ENCODE data around the gene ZNF80.
"Not testable (repeated sequence)": the region's sequence is repeated elsewhere in the genome, so short reads cannot be mapped to it uniquely, and the experiment has no call there.

ZNF80 gene

DNA sequence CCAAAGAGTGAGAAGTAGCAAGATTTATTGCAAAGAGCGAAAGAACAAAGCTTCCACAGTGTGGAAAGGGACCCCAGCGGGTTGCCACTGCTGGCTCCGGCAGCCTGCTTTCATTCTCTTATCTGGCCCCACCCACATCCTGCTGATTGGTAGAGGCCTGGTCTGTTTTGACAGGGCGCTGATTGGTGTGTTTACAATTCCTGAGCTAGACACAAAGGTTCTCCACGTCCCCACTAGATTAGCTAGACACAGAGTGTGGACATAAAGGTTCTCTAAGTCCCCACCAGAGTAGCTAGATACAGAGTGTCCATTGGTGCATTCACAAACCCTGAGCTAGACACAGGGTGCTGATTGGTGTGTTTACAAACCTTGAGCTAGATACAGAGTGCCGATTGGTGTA is at the start of gene ZNF80:
Gene ZNF80 (minus strand): TSS at position 101 of the 400 bp plus-strand sequence. CDS start 504 bp downstream, outside the sequence.
- DNase-seq = not testable (repeated sequence)

- DNase-seq = no peak
Observed at GRCh38 chr3:114286266-114286665, 48.9 kb upstream of the ZNF80 start.

DNA sequence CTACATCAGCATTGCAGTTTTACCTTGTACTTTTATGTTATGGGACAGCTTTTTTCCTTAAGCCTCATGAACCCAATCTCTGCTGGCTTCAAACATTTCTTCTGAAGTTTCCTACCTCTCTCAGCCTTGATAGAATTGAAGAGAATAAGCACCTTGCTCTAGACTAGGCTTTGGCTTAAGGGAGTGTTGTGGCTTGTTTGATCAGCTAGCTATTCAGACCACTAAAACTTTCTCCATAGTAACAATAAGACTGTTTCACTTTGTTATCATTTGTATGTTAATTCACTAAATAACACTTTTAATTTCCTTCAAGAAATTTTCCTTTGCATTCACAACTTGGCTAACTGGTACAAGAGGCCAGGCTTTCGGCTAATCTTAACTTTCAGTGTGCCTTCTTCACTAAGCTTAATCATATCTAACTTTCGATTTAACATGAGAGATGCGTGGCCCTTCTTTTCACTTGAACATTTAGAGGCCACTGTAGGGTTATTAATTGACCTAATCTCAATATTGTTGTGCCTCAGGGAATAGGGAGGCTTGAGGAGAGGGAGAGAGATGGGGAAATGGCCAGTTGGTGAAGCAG is 48.4 kb upstream of the ZNF80 start:
- DNase-seq = peak; percentile 40

GRCh38 chr3:114284644-114285043 is 47.3 kb upstream of the ZNF80 start:
- no peak for DNase-seq

DNA sequence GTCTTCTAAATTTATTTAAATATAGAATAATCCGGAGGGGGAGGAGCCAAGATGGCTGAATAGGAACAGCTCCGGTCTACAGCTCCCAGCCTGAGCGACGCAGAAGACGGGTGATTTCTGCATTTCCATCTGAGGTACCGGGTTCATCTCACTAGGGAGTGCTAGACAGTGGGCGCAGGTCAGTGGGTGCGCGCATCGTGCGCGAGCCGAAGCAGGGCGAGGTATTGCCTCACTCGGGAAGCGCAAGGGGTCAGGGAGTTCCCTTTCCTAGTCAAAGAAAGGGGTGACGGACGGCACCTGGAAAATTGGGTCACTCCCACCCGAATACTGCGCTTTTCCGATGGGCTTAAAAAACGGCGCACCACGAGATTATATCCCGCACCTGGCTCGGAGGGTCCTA is 39.5 kb upstream of the ZNF80 start:
- not testable (repeated sequence) for DNase-seq

GRCh38 chr3:114274929-114275328 is 37.6 kb upstream of the ZNF80 start:
- peak; percentile 30 for DNase-seq

DNA sequence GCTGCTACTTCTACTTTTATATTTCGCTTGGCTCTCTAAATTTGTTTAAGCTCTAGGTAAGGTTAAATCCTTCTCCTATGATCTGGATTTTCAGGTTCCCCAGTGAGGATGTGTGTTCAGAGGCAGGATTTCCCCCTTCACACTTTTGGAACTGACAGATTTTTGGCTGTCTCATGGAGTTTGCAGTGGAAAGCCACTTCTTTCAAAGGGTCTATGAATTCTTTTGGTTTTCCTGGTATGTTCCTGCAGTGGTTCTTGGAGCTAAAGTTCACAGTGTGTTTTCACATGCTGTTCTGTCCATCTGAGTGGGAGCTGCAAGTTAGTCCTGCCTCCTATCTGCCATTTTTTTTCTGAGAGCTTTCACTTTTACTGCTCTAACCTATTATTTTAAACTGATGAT is 34.9 kb upstream of the ZNF80 start:
- DNase-seq = no peak

GRCh38 chr3:114270019-114270418 is 32.6 kb upstream of the ZNF80 start:
- DNase-seq = no peak

GRCh38 chr3:114260152-114260551 is 22.8 kb upstream of the ZNF80 start:
- DNase-seq = no peak

DNA sequence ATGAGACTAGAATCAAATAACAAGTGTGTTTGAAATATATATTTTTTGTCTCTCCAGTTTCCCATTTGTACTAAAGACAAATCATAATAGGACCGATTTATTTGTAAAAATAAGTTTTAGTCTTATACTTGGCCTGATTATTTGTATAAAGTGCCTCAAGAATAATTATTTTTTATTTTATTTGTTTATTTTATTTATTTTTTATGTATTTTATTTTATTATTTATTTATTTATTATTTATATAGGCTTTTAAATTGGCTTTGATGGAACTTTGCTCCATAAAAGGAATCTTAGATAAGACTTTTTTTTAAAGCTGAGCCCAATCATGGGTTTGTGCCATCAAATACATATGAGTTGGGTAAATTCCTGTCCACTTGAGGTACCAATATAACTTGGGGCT is 22.2 kb upstream of the ZNF80 start:
- no peak for DNase-seq

- DNase-seq = no peak
Observed at GRCh38 chr3:114253505-114253904, 16.1 kb upstream of the ZNF80 start.

DNA sequence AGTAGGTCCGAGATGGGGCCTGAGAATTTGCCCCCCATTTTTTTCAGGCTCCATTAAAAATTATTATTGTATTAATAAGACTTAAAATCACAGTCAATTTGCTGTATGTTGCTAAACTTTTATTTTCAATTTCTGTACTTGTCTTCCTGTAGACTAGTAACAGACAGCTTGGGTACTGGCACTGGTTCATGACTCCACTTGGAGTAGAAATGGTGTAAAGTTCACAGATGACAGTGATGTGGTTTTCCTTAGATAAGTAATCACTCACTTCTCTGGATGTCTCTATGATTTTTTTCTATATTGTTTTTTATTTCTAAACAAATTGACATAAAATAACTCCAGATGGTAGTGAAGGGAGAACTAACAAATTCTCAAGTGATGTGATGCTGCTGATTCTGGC is 15.6 kb upstream of the ZNF80 start:
- no peak for DNase-seq

GRCh38 chr3:114242947-114243346 is 5.6 kb upstream of the ZNF80 start:
- peak; percentile 86 for DNase-seq

DNA sequence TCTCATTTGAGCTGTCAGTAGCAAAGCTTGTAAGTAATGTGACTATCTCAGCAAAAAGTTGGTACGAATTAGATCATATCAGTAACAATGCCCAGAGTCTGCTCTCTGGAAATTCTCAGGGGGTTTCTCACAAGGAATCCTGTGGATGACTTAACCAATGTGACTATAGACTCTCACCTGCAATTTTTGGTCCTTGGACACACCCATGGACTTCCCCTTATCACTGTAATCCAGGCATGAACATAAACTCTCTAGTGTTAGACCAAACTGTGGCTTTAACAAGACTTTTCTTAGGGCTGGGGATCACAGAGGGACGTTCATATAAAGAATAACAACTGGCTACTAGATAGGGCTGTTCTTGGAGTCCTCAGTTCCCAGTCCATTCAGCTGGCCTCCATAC is 3.9 kb upstream of the ZNF80 start:
- DNase-seq = no peak

DNA sequence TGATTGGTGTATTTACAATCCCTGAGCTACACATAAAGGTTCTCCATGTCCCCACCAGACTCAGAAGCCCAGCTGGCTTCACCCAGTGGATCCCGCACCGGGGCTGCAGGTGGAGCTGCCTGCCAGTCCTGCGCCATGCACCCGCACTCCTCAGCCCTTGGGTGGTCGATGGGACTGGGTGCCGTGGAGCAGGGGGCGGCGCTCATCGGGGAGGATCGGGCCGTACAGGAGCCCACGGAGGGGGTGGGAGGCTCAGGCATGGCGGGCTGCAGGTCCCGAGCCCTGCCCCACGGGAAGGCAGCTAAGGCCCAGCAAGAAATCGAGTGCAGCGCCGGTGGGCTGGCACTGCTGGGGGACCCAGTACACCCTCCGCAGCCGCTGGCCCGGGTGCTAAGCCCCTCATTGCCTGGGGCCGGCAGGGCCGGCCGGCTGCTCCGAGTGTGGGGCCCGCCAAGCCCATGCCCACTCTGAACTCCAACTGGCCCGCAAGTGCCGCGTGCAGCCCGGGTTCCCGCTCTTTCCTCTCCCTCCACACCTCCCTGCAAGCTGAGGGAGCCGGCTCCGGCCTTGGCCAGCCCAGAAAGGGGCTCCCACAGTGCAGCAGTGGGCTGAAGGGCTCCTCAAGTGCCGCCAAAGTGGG is 888 bp upstream of the ZNF80 start:
- not testable (repeated sequence) for DNase-seq

DNA sequence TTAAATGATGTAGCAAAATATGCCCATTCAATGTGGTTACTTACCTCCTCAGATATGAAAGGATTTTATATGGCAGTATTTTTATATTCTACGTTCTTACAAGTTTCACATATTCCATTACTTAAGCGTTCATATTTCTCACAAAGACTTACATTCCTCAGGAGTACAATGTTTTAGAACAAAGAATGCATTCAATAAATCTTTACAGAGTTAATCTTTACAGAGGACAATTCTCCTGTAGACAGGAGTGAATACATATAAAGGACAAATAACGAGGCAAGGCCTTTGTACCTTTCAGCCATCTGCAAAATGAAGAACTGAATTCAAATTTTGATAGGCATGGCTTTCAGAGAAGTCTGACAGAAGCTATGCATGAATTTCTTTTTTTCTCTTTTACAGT is 1.9 kb downstream of the ZNF80 start:
- DNase-seq = no peak

DNA sequence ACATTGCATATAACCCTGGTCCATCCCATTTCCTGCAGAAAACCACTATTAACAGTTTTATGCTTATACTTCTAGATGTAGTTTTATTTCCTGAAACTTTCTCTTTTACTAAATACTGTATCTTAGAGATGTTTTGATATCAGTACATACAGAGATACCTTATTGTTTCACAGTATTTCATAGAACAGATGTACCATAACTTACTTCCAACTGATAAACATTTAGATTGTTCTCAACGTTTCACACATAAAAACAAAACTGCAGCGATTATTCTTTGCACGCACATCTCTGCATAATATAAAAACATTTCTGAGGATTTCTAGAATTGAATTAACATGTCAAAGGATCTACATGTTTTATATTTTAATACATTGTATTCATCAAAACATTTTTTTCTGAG is 2.6 kb downstream of the ZNF80 start:
- DNase-seq = no peak

DNA sequence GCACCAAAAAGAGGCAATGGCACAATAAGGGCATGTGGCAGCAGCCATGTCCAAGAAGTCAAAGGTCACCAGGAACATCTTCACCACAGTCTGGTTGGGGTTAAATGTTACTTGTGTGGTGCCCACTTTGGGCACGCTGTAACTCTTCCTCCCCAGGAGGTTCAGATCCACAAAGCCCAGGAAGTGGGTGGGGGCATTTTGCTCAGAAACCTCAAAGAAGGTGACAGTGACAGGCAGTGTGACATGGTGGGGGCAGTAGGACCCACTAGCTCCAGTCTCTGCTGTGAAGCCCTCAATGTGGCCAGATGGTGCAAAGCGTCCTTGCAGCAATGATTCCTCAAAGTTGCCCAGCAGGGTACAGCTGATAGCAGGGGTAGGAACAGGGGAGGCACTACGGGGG is 5.8 kb downstream of the ZNF80 start:
- no peak for DNase-seq

GRCh38 chr3:114227076-114227475 is 10.3 kb downstream of the ZNF80 start:
- DNase-seq = no peak

DNA sequence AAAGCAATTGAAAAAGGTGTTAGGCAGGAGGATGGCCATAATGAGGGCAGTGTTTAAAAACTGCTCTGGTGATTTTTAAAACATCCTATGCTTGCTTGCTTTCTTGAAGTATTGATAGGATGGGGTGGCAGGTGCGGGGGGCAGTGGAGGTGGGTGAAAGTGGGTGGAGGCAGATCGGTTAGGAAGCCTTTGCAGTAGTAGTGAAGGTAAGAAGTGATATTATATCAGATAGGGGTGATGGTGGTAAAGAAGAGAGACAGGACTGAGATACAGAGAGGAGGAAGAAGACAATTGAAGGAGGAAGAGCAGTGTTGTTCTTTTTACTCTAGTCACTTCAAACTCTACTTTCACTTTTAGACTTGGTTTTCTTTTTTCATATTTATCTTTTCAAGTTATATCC is 11.1 kb downstream of the ZNF80 start:
- DNase-seq = no peak

GRCh38 chr3:114223143-114223542 is 14.2 kb downstream of the ZNF80 start:
- peak; percentile 79 for DNase-seq

DNA sequence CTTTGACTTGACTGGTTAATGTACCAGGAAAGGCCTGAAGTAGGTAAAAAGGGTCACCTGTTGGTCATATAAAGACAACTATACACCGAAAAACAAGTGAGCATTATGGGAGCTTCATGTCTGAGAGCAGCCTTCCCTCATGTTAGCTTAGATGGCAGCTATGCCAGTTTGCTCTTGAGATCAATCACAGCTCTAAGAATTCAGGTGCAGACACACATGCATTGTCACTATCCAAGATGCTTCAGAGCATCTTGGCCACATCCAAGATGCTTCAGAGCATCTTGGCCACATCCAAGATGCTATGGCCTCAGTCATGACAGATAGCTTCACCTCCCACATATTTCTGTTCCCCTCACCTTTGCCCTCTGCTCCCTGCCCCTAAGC is 15.5 kb downstream of the ZNF80 start:
- DNase-seq = no peak

- peak; percentile 93 for DNase-seq
Observed at GRCh38 chr3:114221165-114221880, 16.1 kb downstream of the ZNF80 start.

GRCh38 chr3:114219741-114220140 is 17.6 kb downstream of the ZNF80 start:
- no peak for DNase-seq

All from activated CD4-positive, alpha-beta T cell treated with anti-CD3 and anti-CD28 coated beads, Interleukin-2, Interleukin-6, amounts not matched to agents 100 ng/mL and 50 ng/mL, durations not matched to agents 16 hours and 8 hours (primary cell).